Epithelial cell of proximal tubule (primary cell): ENCODE data around the gene HNMT. TPM values are rescaled to one million over a fixed set of nuclear protein-coding genes. Genes with fewer than 3 reads are reported as not detected.
"Not testable (repeated sequence)": the region's sequence is repeated elsewhere in the genome, so short reads cannot be mapped to it uniquely, and the experiment has no call there.

ENCODE experiments used
- DNase-seq: peaks from one replicate; pipeline ENCODE4 v3.0.0-alpha.2; 2011; ENCODE audit warnings: low read depth
- H3K4me3 ChIP-seq: 2 replicates; pipeline ENCODE4 v1.5.1; 2011; ENCODE audit warnings: low read depth, mild to moderate bottlenecking, low read length
- total RNA-seq: library from RNA; depleted of rRNA; stranded (reverse); fragments of >200 nt; gene quantifications from 2 replicates; pipeline ENCODE4 v1.2.3, GENCODE V29; 2015
- TF ChIP-seq, protein P1 (sequence below): conservative IDR thresholded peaks from 2 replicates; pipeline ENCODE4 v1.5.1; 2012; ENCODE audit warnings: low read depth, mild to moderate bottlenecking, low read length

Gene HNMT
- total RNA-seq, 1 donor from 2014 or later = 22.9 TPM

DNA sequence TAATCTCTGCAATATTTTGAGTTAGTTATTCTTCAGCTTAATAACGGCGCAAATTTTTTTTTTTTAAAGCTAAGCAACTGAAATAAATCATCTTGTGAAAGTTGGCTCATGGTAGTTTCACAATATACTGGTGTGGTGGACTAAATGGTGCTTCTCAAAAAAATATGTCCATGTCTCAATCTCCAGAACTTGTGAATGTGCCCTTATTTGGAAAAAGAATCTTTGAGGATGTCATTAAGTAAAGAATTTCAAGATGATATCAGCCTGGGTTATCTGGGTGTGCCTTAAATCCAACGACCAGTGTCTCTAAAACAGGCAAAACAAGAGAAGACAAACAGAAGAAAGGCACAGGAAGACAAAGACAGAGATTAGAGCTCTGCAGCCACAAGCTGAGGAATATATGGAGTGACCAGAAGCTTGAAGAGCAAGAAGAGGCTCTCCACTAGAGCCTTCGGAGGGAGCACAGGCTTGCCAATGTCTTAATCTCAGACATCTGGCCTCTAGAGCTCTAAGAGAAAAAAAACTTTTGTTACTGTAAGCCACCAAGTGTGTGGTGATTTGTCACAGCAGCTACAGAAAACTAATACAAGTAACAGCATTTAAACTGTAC, 71.4 kb downstream of the HNMT start:
- TF ChIP-seq, protein P1, sequence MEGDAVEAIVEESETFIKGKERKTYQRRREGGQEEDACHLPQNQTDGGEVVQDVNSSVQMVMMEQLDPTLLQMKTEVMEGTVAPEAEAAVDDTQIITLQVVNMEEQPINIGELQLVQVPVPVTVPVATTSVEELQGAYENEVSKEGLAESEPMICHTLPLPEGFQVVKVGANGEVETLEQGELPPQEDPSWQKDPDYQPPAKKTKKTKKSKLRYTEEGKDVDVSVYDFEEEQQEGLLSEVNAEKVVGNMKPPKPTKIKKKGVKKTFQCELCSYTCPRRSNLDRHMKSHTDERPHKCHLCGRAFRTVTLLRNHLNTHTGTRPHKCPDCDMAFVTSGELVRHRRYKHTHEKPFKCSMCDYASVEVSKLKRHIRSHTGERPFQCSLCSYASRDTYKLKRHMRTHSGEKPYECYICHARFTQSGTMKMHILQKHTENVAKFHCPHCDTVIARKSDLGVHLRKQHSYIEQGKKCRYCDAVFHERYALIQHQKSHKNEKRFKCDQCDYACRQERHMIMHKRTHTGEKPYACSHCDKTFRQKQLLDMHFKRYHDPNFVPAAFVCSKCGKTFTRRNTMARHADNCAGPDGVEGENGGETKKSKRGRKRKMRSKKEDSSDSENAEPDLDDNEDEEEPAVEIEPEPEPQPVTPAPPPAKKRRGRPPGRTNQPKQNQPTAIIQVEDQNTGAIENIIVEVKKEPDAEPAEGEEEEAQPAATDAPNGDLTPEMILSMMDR = no peak
- H3K4me3 ChIP-seq = no peak overlapping the region
- no peak for DNase-seq

DNA sequence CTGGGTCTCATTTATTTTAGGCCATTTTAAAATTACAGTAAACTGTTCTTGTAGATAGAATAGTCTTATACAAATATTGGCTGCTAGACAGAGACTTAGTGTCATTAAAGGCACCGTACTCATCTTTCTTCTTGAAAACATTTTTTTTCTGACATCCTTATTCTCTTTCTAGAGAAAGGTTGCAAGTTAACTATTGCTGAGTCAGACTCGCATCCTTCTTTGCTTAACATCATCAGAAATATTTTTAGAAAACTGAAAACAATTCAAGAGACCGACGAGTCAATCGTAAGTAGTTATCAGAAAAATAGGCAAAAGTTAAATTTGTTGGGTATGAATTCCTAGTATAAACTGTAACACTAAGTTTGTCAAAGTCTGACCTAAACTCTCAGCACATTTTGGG, 72.2 kb downstream of the HNMT start:
- no peak for DNase-seq

DNA sequence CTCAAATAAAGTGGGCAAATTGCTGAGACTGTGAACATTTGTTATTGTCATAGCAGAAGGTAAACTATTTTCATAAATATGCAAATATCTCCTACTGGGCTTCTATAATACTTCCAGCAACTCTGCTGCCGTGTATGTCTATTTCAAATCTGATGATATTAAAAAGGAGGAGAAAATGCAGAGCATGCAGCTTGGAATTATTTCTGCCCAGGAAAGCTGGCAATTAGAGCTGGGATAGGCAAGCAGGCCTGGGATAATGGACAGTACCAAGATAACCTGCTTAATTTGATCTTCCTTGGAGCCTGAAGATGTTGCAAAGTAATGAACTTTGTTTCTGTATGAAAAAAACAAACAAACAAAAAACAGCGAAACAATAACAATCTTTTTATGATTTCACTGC, 72.8 kb downstream of the HNMT start:
- TF ChIP-seq, protein P1 = no peak
- no peak for DNase-seq

More for the DNA sequence above, 72.2 kb downstream of the HNMT start:
- H3K4me3 ChIP-seq = no peak overlapping the region
- TF ChIP-seq, protein P1 = no peak

DNA sequence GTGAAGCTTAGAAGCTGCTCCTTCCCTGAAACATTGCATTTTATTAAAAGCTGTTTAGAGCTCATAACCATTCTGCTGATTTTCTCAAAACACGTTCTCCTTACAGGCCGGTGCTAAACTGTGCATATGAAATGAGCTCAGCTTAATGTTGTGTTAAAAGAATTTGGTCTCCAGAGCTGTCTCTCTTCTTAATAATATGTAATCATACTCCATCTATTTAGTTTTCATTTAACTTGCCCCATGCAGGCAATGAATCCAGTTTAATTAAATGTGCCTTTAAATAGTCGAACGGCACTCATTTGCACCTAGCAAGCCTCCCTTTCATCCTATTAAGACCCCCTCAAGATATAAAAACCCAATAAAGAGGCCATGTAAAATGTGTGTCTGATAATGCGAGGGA, 76.3 kb downstream of the HNMT start:
- no peak overlapping the region for H3K4me3 ChIP-seq
- DNase-seq = no peak
- TF ChIP-seq, protein P1 = no peak

More for the DNA sequence above, 72.8 kb downstream of the HNMT start:
- no peak overlapping the region for H3K4me3 ChIP-seq

DNA sequence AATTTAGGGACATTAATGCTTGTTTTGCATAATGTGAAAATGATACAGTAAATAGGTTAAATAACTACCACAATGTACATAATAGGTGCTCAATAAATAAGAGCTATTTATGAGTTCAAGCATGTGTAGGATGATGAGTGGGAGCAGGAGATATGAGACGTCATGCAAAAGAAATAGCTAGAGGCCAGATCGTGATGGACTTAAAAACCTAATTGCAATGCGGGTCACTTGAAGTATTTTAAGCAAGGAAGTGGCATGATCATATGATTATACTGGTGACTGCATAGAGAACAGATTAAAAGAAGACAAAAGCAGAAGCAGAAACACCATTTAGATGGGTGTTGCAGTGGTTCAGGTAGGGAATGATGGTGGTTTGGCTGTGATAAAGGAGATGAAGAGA, 78.0 kb downstream of the HNMT start:
- H3K4me3 ChIP-seq = no peak overlapping the region
- no peak for DNase-seq
- TF ChIP-seq, protein P1 = no peak

DNA sequence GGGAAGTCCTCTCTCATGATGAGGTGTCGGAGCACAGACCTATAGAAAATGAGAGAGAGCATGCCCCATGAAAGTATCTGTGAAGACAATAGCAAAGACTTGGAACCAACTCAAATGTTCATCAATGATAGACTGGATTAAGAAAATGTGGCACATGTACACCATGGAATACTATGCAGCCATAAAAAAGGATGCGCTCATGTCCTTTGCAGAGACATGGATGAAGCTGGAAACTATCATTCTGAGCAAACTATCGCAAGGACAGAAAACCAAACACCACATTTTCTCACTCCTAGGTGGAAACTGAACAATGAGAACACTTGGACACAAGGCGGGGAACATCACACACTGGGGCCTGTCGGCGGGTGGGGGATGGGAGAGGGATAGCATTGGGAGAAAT, 79.3 kb downstream of the HNMT start:
- H3K4me3 ChIP-seq, DNase-seq: not testable (repeated sequence)

DNA sequence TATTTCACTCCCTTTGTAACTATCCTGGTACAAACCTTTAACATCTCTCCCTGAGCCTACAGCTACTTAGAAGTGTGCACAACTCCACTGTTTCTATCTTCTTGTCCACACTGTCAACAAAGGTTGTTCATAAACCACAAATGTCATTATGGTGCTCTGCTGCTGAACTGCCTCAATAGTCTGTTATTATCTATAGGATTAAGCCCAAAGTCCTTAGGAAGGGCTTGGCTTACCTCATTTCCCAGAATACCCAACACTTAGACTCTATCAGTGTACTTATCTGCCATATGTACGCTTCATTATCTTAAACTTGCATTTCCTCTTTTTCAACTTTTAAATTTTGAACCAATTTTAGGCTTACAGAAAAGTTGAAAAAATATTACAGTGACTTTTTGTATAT, 94.2 kb downstream of the HNMT start:
- DNase-seq = no peak
- no peak overlapping the region for H3K4me3 ChIP-seq
- TF ChIP-seq, protein P1 = no peak
